Smooth muscle cell (in vitro differentiated cells): ENCODE results near the gene ABHD14A. TPM values are rescaled to one million over a fixed set of nuclear protein-coding genes. Genes with fewer than 3 reads are reported as not detected.

Experiments
- DNase-seq: peaks from one replicate; lab custom pipeline; 2025; ENCODE audit not compliant: unreplicated experiment; lab: John Stamatoyannopoulos, UW
- H2AFZ ChIP-seq: fragments of 200-600 bp; sonication (generic); 2 replicates; pipeline ENCODE4 v1.6.0; 2016; ENCODE audit warnings: antibody characterized with exemption, low read depth, mild to moderate bottlenecking
- H3F3A ChIP-seq: fragments of 200-600 bp; sonication (generic); 2 replicates; pipeline ENCODE4 v1.6.0; 2017; ENCODE audit warnings: antibody characterized with exemption, low read depth
- H3K27ac ChIP-seq: fragments of 200-600 bp; sonication (generic); 2 replicates; pipeline ENCODE4 v1.5.1; 2016; ENCODE audit warnings: low read depth, mild to moderate bottlenecking
- H3K27me3 ChIP-seq: fragments of 200-600 bp; sonication (generic); 2 replicates; pipeline ENCODE4 v1.6.1; 2016; ENCODE audit warnings: low read depth, mild to moderate bottlenecking
- H3K36me3 ChIP-seq: fragments of 200-600 bp; sonication (generic); 2 replicates; pipeline ENCODE4 v1.5.1; 2016; ENCODE audit warnings: low read depth
- H3K4me1 ChIP-seq: fragments of 200-600 bp; sonication (generic); 2 replicates; pipeline ENCODE4 v1.5.1; 2016; ENCODE audit warnings: low read depth
- H3K4me2 ChIP-seq: fragments of 200-600 bp; sonication (generic); 2 replicates; pipeline ENCODE4 v1.6.0; 2016; ENCODE audit warnings: mild to moderate bottlenecking
- H3K4me3 ChIP-seq: fragments of 200-600 bp; sonication (generic); 2 replicates; pipeline ENCODE4 v1.5.1; 2016; ENCODE audit warnings: mild to moderate bottlenecking
- H3K79me2 ChIP-seq: fragments of 200-600 bp; sonication (generic); 2 replicates; pipeline ENCODE4 v1.6.0; 2016; ENCODE audit warnings: low read depth, mild to moderate bottlenecking
- H3K9ac ChIP-seq: fragments of 200-600 bp; sonication (generic); 2 replicates; pipeline ENCODE4 v1.6.0; 2016; ENCODE audit warnings: low read depth
- H3K9me3 ChIP-seq: fragments of 200-600 bp; sonication (generic); replicated peaks from 2 replicates; pipeline ENCODE4 v1.5.1; 2016; ENCODE audit warnings: low read depth
- H4K20me1 ChIP-seq: fragments of 200-600 bp; sonication (generic); 2 replicates; pipeline ENCODE4 v1.6.0; 2016; ENCODE audit warnings: low read depth
- CTCF ChIP-seq: fragments of 200-600 bp; sonication (generic); IDR thresholded peaks from 2 replicates; pipeline ENCODE4 v1.5.1; 2017; ENCODE audit warnings: borderline replicate concordance, mild to moderate bottlenecking, antibody characterized with exemption; ENCODE audit not compliant: insufficient read depth, poor library complexity, severe bottlenecking
- WGBS: methylation state at CpG from one replicate; pipeline ENCODE4 v1.1.7; 2016; ENCODE audit warnings: low lambda C conversion rate; 5-methylcytosine and 5-hydroxymethylcytosine counted together
- polyA plus RNA-seq: library from polyadenylated mRNA; unstranded; fragments of >200 nt; fragmentation: Nextera tagmentation; extraction: Ambion mirVana; gene quantifications from 2 replicates; pipeline ENCODE4 v1.2.1, GENCODE V29; 2016
- total RNA-seq: library from RNA; depleted of rRNA; stranded (reverse); fragments of >200 nt; gene quantifications from 2 replicates; pipeline ENCODE4 v1.2.3, GENCODE V29; 2014

The ABHD14A gene
- total and polyA plus RNA-seq, 2 experiments from 2014 or later = 16.1 to 49.7 TPM

- peaks cover 42% of the 10 kb centered on the region for H3K4me1 ChIP-seq
- no peaks in the 10 kb centered on the region for H3F3A ChIP-seq
- H3K4me2 ChIP-seq = peak overlapping the region; percentile 74
- no peak overlapping the region for H3K27ac ChIP-seq
- no peak overlapping the region for H3K9ac ChIP-seq
- H3K79me2 ChIP-seq = no peaks in the 10 kb centered on the region
- H4K20me1 ChIP-seq = no peaks in the 10 kb centered on the region
- WGBS = 11% methylated on average over 14 of the region's 15 CpGs
- H3K9me3 ChIP-seq = no peaks in the 10 kb centered on the region
- H3K27me3 ChIP-seq = no peaks in the 10 kb centered on the region
- no peak overlapping the region for H3K4me3 ChIP-seq
- no peak for TF ChIP-seq CTCF
- peak overlapping the region; percentile 66 for H2AFZ ChIP-seq
- DNase-seq = no peak
- H3K36me3 ChIP-seq = no peaks in the 10 kb centered on the region
Measured at GRCh38 chr3:52005571-52005986, 30.7 kb downstream of the ABHD14A start.

- H3K9me3 ChIP-seq = no peaks in the 10 kb centered on the region
- WGBS = 58% methylated on average over 8 of the region's 8 CpGs
Measured at GRCh38 chr3:52006017-52006819, 31.4 kb downstream of the ABHD14A start.

DNA sequence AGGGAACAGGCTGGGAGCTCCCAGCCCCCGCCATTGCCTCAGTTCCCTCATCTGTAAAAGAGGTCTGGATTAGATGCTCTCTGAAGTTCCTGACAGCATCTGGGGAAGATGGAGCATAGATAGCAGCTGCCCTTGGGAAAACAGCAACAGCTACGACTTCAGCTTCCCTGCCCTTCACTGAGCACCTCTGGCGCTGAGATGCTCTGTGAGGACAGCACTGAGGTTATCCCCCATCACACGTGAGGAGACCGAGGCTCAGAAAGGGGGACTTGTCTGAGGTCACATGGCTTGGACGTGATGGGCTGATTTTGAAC lies 31.9 kb downstream of the ABHD14A start:
- no peak for TF ChIP-seq CTCF
- H3F3A ChIP-seq = no peaks in the 10 kb centered on the region
- 96% methylated on average over 6 of the region's 6 CpGs for WGBS

More at GRCh38 chr3:52006017-52006819, 31.4 kb downstream of the ABHD14A start:
- Histone ChIP-seq H3F3A (no peaks in the 10 kb centered on the region), H3K4me1 (peaks cover 42% of the 10 kb centered on the region), H3K4me3 (no peak overlapping the region), H2AFZ (peak overlapping the region; percentile 66), H3K9ac (no peak overlapping the region), H3K79me2 (no peaks in the 10 kb centered on the region), H3K27ac (no peak overlapping the region), H3K27me3 (no peaks in the 10 kb centered on the region), H3K4me2 (peak overlapping the region; percentile 74), H3K36me3 (no peaks in the 10 kb centered on the region), H4K20me1 (no peaks in the 10 kb centered on the region)
- no peak for TF ChIP-seq CTCF
- DNase-seq = no peak

DNA sequence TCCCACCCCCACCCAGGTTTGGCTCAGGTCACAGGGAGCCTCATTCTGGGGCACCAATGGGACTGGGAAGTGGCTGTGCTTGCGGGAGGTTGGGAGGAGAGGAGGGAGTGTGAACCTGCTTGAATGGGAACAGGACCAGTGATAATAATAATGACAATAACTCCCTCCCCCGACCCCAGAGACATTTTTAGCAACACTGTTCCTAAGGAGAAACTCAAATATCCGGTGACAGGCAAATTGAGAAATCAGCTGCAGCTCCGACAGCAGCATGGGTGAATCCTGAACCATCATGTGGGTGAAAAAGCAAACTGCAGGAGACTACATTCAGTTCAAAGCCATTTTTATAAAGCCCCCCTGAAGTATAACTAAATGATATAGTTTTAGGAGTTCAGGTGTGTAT lies 32.4 kb downstream of the ABHD14A start:
- no peak overlapping the region for H3K27ac ChIP-seq
- no peak for TF ChIP-seq CTCF
- H4K20me1 ChIP-seq = no peaks in the 10 kb centered on the region
- no peaks in the 10 kb centered on the region for H3K36me3 ChIP-seq
- 79% methylated on average over 4 of the region's 4 CpGs for WGBS
- no peak overlapping the region for H3K4me3 ChIP-seq
- no peaks in the 10 kb centered on the region for H3K79me2 ChIP-seq
- no peaks in the 10 kb centered on the region for H3K27me3 ChIP-seq
- no peaks in the 10 kb centered on the region for H3F3A ChIP-seq
- DNase-seq = no peak
- no peaks in the 10 kb centered on the region for H3K9me3 ChIP-seq
- H2AFZ ChIP-seq = no peak overlapping the region
- peaks cover 35% of the 10 kb centered on the region for H3K4me1 ChIP-seq
- no peak overlapping the region for H3K4me2 ChIP-seq
- H3K9ac ChIP-seq = no peak overlapping the region

More for the DNA sequence above, 31.9 kb downstream of the ABHD14A start:
- no peaks in the 10 kb centered on the region for H3K79me2 ChIP-seq
- no peak overlapping the region for H3K4me3 ChIP-seq
- no peaks in the 10 kb centered on the region for H3K36me3 ChIP-seq
- H2AFZ ChIP-seq = no peak overlapping the region
- no peak overlapping the region for H3K4me2 ChIP-seq
- no peak overlapping the region for H3K27ac ChIP-seq
- no peaks in the 10 kb centered on the region for H4K20me1 ChIP-seq
- peaks cover 40% of the 10 kb centered on the region for H3K4me1 ChIP-seq
- no peaks in the 10 kb centered on the region for H3K9me3 ChIP-seq
- no peak overlapping the region for H3K9ac ChIP-seq
- H3K27me3 ChIP-seq = no peaks in the 10 kb centered on the region
- no peak for DNase-seq
